H7 (cell line): ENCODE data around the gene TLNRD1. TPM values are rescaled to one million over a fixed set of nuclear protein-coding genes. Genes with fewer than 3 reads are reported as not detected.

Experiments used
- DNase-seq: peaks from one replicate; pipeline ENCODE4 v3.0.0; 2012
- H3K27me3 ChIP-seq: 2 replicates; pipeline ENCODE4 v1.6.0; 2011; ENCODE audit warnings: mild to moderate bottlenecking, low read length; ENCODE audit not compliant: control insufficient read depth, insufficient read depth
- H3K36me3 ChIP-seq: replicated peaks from 2 replicates; pipeline ENCODE4 v1.5.1; 2011; ENCODE audit warnings: low read length; ENCODE audit not compliant: control insufficient read depth, insufficient read depth
- H3K4me3 ChIP-seq: 2 replicates; pipeline ENCODE4 v1.5.1; 2011; ENCODE audit warnings: low read depth, mild to moderate bottlenecking, control low read depth, low read length, moderate library complexity; ENCODE audit not compliant: insufficient read depth
- total RNA-seq: library from RNA; depleted of rRNA; stranded (reverse); fragments of >200 nt; shearing (Covaris generic); gene quantifications from 2 replicates; pipeline ENCODE4 v1.2.3, GENCODE V29; 2014

The TLNRD1 gene
- total RNA-seq, 1 experiment from 2014 or later = 38.4 TPM

DNA sequence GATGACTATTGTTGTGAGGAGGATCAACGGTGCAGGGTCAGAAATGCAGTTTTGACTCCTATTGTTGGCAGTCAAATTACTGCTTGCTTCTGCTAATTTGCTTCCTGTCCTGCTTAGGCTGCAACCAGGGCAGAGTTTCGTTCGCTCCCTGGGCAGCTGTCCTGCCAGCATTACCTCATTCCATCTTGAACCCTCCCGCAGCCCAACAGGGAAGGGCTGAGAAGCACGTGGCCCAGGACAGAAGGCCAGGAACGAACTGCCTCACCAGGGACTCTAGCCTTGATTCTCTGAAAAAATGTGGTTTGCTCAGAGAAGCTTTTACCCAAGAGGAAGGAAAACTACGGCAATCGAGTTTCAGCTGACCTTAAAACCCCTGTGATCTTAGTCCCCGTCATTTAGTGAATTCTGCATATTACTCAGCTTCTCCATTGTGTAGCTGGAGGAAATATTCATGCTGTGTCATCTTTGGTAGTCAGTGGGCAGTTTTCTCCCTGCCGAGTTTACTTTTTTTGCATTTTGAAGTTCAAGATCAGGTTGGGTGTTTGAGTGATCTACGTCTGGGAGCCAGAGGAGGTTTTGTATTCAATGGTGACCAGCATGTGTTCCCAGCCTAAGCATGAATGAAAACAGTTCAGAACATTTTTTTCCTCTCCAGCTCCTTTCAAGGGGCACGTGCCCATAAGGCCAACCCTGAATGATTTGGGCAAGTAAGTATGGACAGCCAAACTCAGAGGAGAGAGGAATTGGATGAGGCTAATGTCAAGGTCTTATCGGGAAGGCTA is 23.0 kb downstream of the TLNRD1 start:
- DNase-seq = no peak
- H3K27me3 ChIP-seq = no peaks in the 10 kb centered on the region; the same call in 1 of the 2 replicates
- no peaks in the 10 kb centered on the region for H3K36me3 ChIP-seq
- no peak overlapping the region for H3K4me3 ChIP-seq

DNA sequence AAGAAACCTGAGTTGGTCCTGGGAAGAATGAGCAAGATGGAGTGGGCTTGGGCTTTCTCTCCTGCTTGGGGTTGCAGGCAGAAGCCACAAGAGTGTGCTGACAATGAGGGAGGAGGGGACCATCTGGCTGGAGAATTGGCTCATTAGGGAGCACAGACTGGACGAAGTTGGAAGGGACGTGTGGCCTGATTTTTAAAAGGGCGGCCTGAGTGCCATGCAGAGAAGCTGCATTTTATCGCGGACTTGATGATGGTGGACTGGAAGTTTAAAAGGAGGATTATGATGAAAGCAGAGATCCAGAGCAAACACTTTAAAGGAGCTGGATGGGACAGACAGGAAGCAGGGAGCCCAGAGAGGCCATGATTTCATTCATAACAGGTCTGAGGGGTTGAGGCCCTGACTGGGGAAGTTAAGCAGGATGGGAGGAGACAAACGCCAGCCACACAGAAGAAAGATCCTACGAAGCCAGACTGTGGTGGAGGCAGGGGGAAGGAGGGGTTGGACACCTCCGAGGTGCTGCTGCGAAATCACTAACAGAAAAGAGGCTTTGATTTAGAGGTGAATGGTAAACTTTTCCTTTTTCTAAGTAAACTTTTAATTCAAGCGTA is 23.6 kb downstream of the TLNRD1 start:
- no peaks in the 10 kb centered on the region; the same call in 1 of the 2 replicates for H3K27me3 ChIP-seq
- no peaks in the 10 kb centered on the region for H3K36me3 ChIP-seq
- no peak for DNase-seq
- H3K4me3 ChIP-seq = no peak overlapping the region

DNA sequence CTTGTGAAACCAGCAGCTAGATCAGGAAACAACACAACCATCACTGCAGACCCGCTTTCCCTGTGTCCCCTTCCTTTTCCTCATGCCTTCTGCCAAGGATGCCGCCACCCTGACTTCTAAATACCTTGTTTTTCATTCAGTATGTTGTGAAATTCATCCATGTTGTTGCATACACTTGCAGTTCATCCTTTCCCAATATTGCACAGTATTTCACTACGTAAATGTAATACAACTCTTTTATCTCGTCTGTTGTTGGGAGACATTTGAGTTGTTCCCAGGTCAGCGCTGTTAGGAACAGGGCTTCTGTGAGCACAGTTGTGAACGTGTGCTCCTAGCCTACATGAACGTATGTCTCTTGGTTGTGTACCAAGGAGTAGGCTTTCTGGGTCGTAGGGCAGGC is 24.2 kb downstream of the TLNRD1 start:
- no peak overlapping the region for H3K4me3 ChIP-seq
- H3K36me3 ChIP-seq = no peaks in the 10 kb centered on the region
- no peak for DNase-seq
- no peaks in the 10 kb centered on the region; the same call in 1 of the 2 replicates for H3K27me3 ChIP-seq

DNA sequence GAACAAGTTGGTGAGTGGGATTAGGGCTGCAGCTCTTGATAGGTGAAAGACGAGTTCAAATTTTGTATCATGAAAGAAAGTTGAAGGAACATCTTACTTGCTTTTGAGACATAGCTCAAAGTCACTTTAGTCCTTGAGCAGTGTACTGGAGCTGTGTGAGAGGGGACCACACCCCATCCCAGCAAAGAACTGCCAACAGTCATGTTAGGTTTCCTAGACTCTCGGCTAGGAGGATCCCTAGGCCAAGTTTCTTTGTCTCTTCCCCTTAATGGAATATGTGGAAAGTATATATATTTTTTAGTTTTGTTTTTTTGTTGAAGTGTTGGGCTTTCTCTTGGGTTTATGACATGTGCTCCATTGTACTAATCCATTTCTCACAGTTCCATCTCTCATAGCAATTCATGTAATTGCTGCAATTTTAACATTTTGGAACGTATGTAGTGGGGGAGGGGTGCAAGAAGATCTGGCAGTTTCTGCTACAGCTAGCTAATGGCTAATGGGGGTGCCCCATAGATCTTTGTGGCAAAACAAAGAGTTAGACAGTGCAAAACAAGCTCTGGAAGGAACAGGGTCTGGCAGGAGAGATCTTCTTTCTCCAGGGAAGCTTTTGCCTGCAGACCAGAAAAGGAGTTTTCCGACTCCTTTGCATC is 25.1 kb downstream of the TLNRD1 start:
- Histone ChIP-seq H3K27me3 (no peaks in the 10 kb centered on the region; the same call in 1 of the 2 replicates), H3K4me3 (no peak overlapping the region), H3K36me3 (no peaks in the 10 kb centered on the region)
- DNase-seq = no peak

DNA sequence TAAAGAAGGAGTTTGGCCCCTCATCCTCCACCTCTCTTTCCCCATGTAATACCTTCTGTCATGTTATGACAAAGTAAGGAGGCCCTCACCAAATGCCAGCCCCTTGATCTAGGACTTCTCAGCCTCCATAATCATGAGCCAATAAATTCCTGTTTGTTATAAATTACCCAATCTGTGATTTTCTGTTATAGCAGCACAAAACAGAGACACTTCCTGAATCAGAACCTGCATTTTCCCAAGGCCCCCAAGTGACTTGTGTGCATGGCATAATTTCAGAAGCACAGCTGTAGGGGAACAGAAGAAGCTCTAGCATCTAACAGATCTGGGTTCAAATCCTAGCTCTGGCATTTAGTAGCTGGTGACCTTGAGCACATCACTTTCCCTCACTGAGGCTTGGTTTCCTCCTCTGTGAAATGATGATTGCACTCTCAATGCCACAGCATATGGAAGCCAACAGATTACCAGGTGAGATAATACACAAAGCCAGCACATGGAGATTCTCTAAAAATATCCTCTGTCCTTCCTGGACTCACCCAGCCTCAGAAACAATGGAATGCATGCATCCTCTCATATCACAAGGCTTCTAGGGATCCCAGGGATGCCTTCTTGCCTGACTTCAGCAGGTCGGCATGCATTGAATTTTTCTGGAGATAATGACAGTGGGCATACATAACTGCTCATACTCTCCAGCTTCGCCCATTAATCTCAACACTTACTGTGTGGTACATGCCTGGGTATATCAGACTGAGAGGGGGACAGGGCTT is 26.3 kb downstream of the TLNRD1 start:
- Histone ChIP-seq H3K27me3 (no peaks in the 10 kb centered on the region; the same call in 1 of the 2 replicates), H3K36me3 (no peaks in the 10 kb centered on the region), H3K4me3 (no peak overlapping the region)
- DNase-seq = no peak

DNA sequence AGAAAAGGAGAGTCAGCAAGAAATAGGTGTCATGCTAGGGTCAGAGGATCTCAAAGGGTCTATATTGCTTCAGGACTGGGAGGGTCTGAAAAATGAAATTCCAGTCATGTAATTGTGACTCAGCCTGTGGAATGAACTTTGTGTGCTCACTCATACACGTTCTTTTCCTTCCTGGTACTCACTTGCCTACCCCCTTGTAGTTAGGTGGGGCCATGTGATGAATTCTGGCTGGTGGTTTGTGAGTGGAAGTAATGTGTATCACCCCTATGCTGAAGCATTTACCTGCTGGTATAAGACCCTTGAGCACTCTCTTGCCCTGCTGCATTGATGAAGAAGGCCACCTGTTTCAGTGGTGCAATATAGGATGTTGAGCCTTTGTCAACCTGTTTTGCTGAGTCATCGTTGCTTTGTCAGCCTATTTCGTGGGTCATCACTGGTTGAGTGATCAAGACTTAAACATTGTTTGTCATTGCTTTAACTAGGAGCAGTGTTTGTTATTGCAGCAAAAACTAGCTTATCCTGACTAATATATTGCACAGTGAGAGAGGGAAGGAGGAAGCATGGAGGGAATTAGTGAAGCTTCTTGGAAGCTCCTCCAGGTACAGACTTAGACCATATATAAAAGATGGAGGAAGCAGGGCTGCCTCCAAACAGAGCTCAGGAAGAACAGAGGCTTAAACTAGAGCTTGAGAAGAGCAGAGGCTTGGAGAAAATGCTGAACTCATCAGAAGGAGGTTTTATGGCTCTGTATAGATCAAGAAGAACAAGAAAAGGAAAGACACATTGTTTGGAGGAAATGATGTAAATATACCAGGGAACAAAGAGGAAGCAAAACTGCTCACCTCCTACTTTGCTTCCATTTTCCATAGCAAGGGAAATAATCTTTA is 28.9 kb downstream of the TLNRD1 start:
- Histone ChIP-seq H3K4me3 (no peak overlapping the region), H3K27me3 (no peaks in the 10 kb centered on the region), H3K36me3 (no peaks in the 10 kb centered on the region)
- DNase-seq = no peak

DNA sequence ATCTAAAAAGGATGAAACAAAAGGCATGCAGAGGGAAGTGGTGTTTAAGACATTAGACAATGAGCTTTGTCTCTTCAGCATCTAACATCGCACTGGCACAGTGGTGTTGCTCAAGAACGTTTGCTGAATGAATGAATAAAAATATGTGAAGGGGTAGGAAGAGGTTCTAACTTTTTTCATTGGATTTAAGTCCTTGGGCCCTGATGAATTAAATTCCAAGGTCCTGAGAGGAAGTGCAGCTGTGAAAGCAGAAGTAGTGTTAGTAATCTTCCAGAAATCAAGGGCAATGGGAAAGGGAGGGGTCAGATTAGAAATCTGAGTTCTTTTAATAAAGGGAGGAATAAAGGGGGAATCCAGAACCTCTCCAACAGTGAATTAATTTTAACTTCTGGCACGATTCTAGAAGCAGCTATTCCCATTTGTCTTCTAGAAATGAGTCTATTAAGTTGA is 29.6 kb downstream of the TLNRD1 start:
- Histone ChIP-seq H3K36me3 (no peaks in the 10 kb centered on the region), H3K4me3 (no peak overlapping the region), H3K27me3 (no peaks in the 10 kb centered on the region)
- DNase-seq = no peak

DNA sequence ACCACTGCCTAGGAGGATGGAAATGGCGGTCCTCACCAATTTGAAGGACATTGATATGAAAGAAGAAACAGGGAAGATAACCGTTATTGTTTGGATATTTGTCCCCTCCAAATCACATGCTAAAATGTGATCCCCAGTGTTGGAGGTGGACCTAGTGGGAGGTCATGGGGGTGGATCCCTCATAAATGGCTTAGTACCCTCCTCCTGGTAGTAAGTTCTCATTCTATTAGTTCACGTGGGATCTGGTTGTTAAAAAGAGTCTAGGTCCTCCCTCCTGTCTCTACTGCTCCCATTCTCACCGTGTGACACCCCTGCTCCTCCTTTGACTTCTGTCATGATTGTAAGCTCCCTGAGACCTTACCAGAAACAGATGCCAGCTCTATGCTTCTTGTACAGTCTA is 30.5 kb downstream of the TLNRD1 start:
- DNase-seq = no peak
- H3K27me3 ChIP-seq = no peaks in the 10 kb centered on the region
- no peaks in the 10 kb centered on the region for H3K36me3 ChIP-seq
- H3K4me3 ChIP-seq = no peak overlapping the region

DNA sequence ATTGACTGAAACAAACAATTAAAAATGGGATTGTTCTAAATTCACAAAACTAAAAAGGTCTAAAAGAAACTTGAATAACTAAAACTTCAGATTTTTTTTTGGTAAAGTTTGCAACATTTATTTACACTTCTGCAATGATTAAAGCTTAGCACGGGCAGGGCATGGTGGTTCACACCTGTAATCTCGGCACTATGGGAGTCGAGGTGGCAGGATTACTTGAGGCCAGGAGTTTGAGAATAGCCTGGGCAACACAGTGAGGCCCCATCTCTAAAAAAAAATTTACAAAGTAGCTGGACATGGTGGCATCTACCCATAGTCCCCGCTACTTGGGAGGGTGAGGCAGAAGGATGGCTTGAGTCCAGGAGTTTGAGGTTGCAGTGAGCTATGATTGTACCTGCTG is 31.6 kb downstream of the TLNRD1 start:
- H3K27me3 ChIP-seq = no peaks in the 10 kb centered on the region
- H3K36me3 ChIP-seq = no peaks in the 10 kb centered on the region
- DNase-seq = no peak
- no peak overlapping the region for H3K4me3 ChIP-seq

DNA sequence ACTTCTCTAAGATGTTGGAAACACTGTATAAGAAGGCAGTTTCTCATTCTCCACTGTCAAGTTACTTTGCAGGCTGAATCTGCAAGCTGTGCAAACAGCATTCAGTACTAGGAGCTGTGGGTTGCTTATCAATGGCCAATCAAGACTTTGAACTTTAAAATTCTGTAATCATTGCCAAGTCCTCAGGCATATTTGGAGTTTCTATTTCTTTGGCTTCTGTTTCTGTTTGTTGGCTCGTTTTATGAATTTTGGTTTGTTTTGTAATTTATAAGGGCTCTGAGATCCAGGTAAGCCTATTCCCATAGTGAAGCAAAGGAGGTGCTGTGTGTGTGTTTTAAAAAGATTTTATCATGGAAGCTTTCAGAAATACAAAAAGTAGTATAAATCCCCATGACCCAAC is 32.1 kb downstream of the TLNRD1 start:
- no peak for DNase-seq
- Histone ChIP-seq H3K27me3 (no peaks in the 10 kb centered on the region), H3K4me3 (no peak overlapping the region), H3K36me3 (no peaks in the 10 kb centered on the region)

DNA sequence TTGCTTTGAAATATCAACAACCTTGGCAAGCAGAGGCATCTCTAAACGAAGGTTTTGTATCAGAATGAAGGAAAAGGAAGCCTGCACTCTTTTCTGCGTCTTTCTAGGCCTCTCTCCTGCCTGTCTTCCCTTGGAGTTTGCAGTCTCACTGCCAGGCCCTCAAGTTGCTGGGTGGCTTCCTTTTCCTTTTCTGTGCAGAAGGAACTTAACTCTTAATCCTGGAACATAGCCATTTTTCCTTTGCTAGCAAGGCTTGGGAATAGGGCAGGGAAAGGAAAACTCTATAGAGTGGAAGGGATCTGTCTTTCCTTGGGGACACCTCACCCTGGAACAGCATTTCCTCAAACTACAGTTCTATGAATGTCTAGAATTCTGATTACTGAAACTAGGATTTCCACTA is 32.8 kb downstream of the TLNRD1 start:
- H3K27me3 ChIP-seq = no peaks in the 10 kb centered on the region
- H3K4me3 ChIP-seq = no peak overlapping the region
- no peaks in the 10 kb centered on the region for H3K36me3 ChIP-seq
- DNase-seq = no peak

DNA sequence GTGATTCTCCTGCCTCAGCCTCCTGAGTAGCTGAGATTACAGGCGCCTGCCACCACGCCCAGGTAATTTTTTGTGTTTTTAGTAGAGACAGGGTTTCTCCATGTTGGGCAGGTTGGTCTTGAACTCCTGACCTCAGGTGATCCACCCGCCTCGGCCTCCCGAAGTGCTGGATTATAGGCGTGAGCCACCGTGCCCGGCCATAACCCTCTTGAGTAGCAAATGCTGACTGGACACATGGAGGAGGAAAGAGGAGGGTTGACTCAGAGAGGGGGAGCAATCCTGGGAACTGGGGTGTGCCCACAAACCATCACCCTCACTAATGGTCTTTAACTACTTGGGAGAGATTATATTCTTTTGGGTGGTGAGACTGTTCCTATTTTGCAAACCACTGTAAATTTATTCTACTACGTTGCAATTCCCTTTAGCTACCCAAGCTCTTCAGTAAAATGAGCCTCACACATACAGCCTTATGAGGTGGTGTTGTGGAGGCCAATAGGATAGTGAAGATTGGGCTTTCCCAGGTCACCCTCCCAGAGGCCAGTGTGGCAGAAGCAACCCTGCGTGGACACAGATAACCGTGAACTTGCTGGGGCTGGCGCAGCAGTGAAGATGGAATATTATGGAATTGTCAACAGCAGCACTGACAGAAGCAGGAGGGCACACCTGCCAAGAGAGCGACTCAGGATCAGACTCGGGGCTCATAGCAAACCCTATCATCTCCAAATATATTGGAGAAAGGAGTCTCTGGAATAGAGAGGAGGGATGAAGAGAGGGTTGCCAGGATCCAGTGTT is 37.4 kb downstream of the TLNRD1 start:
- Histone ChIP-seq H3K36me3 (no peaks in the 10 kb centered on the region), H3K4me3 (no peak overlapping the region), H3K27me3 (no peaks in the 10 kb centered on the region)
- DNase-seq = no peak

DNA sequence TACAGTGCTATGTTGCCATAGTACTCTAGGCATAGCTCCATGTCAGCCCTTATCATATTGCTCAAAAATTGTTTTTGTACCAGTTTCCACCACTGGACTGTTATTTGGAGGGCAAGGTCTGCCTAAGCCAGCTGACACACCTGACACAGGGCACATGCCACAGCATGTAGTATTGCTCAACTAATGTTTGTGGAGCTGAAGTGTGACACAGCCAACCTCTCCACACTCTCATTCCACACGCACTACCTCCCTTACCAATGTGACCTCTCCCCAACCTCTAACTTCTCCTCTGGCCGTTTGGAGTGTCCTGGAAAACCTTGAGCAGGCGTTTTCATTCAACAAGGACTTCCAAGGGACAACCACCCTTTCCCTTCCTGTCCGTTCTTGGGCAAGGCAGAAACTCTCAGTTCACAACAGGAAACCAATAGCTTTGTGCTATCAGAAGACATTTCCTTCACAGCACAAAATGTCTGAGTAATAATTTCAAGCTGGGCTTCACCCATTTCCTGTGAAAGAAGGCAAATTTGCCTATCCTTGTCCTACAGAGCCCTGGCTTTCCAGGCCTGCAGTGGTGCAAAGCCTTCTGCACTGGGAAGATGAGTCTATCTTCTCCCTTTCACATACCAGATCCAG is 38.4 kb downstream of the TLNRD1 start:
- DNase-seq = no peak
- Histone ChIP-seq H3K36me3 (no peaks in the 10 kb centered on the region), H3K27me3 (no peaks in the 10 kb centered on the region), H3K4me3 (no peak overlapping the region)
